ENCODE data around the gene THRSP. TPM values are rescaled to one million over a fixed set of nuclear protein-coding genes. Genes with fewer than 3 reads are reported as not detected.
A peak's percentile ranks its signal among the peaks of the same experiment; 100 is the strongest.

Gene THRSP
- total RNA-seq, 1 experiment from 2014 or later = not detected

GRCh38 chr11:78020246-78020645, 43.4 kb upstream of the THRSP start:
- no peaks in the 10 kb centered on the region for H3K79me2 ChIP-seq (ENCODE audit: insufficient read depth, low read length)
- H4K20me1 ChIP-seq (ENCODE audit: control insufficient read depth, insufficient read depth, insufficient read length) = no peaks in the 10 kb centered on the region
- H3K79me1 ChIP-seq (ENCODE audit: insufficient read depth, low read depth, low read length, poor library complexity, severe bottlenecking) = no peaks in the 10 kb centered on the region
- H4K91ac ChIP-seq (ENCODE audit: insufficient read length, low read depth, low read length) = no peak overlapping the region
- H3K9me3 ChIP-seq (ENCODE audit: control insufficient read depth, low read depth, low read length) = no peaks in the 10 kb centered on the region
- H2BK15ac ChIP-seq (ENCODE audit: low read depth, low read length) = no peak overlapping the region
- no peak for TF ChIP-seq CTCF (conservative IDR thresholded peaks at IDR 0.05)
- H3K4me3 Mint-ChIP-seq = no peak overlapping the region
- no peak overlapping the region for H3K14ac ChIP-seq (ENCODE audit: insufficient read depth, low read length)
- DNase-seq = no peak
- no peak overlapping the region for H3K56ac ChIP-seq (ENCODE audit: insufficient read length, low read depth, low read length)
- no peak overlapping the region for H2AFZ ChIP-seq (ENCODE audit: low read length)
- peaks cover 10% of the 10 kb centered on the region for H3K23me2 ChIP-seq (ENCODE audit: insufficient read length, low read depth, low read length, poor library complexity, severe bottlenecking)
- H4K5ac ChIP-seq (ENCODE audit: insufficient read length, low read depth, low read length) = no peak overlapping the region
- H2AK5ac ChIP-seq (ENCODE audit: insufficient read length, low read length) = no peak overlapping the region
- no peaks in the 10 kb centered on the region for H3K27me3 ChIP-seq (ENCODE audit: insufficient read depth, low read length)
- no peak overlapping the region for H3K4me2 ChIP-seq (ENCODE audit: insufficient read depth, insufficient read length, low read length)
- no peak overlapping the region for H2BK120ac ChIP-seq (ENCODE audit: low read depth, low read length, poor library complexity, severe bottlenecking)
- H3K27me3 Mint-ChIP-seq (ENCODE audit: low read depth) = no peaks in the 10 kb centered on the region
- H3K9me3 Mint-ChIP-seq = no peaks in the 10 kb centered on the region
- no peak overlapping the region for H3K9ac ChIP-seq (ENCODE audit: extremely low read depth, insufficient read length, low read length)
- H3K27ac ChIP-seq (ENCODE audit: insufficient read length, low read depth, low read length) = no peak overlapping the region
- no peak overlapping the region for H3K4ac ChIP-seq (ENCODE audit: low read depth, low read length)
- H3K4me1 ChIP-seq (ENCODE audit: insufficient read depth, low read length) = peaks cover 3% of the 10 kb centered on the region; the same call in 1 of the 2 replicates
- H3K36me3 Mint-ChIP-seq (ENCODE audit: insufficient read depth in 1 of 3, low read depth in 3 of 3) = peaks cover 7 to 18% (median 17%) of the 10 kb centered on the region in 3 experiments; a peak in 6 of 7 replicates
- no peak overlapping the region for H3K18ac ChIP-seq (ENCODE audit: insufficient read length, low read depth, low read length)
- H3K4me1 Mint-ChIP-seq = peaks cover 24 to 27% of the 10 kb centered on the region in 2 experiments
- peak overlapping the region in 2 of 3 experiments; percentile 19 to 31; a peak in 1 of 7 replicates for H3K27ac Mint-ChIP-seq
- no peak overlapping the region for H2BK12ac ChIP-seq (ENCODE audit: insufficient read length, low read depth, low read length)
- no peak overlapping the region for H4K8ac ChIP-seq (replicated peaks; ENCODE audit: insufficient read length, low read depth, low read length)
- no peak overlapping the region for H3T11ph ChIP-seq (ENCODE audit: low read length)
- no CpG with 5 or more reads among the region's 3 CpGs for WGBS (ENCODE audit: extremely low coverage, insufficient read length, low lambda C conversion rate)
- H2BK20ac ChIP-seq (ENCODE audit: low read depth, low read length, poor library complexity, severe bottlenecking) = no peak overlapping the region
- no peak overlapping the region for H3K23ac ChIP-seq (ENCODE audit: insufficient read length, low read depth, low read length)
- H2BK5ac ChIP-seq (ENCODE audit: insufficient read length, low read length) = no peak overlapping the region

Measured in H9 (cell line).